ENCODE data around the gene FBXO42.
"Not testable (repeated sequence)": the region's sequence is repeated elsewhere in the genome, so short reads cannot be mapped to it uniquely, and the experiment has no call there.

FBXO42 gene

DNA sequence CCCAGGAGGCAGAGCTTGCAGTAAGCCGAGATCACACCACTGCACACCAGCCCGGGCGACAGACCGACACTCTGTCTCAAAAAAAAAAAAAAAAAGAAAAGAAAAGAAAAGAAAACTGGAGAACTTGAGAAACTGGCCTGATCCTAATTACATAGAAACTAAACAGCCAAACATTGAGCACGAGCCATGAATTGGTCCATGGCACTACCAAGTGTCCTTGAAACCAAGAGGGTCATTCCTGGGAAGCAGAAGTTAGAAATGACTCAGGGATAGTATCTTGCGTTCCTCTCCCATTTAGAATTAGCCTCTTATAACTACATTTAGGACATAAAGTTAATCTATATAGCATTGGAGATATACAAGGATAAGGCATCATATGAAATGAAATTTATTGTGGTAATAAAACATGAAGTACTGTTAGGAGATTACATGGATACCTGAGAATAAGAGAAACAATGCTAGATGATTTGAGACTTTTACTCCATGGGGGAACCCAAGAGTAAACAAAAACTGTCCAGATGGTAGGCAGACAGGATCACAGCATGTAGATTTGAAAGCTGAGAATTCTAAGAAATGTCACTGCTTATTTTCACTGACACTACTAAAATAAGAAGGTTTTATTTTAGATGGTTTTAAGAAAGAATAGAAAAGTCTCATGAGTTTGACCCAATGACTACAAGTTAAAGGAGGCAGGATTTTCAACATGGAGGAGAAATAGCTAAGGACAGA lies 75.8 kb downstream of the FBXO42 start:
- H3K4me3 ChIP-seq (ENCODE audit: low read length), result no peak overlapping the region
- DNase-seq (ENCODE audit: low read depth, low spot score), result no peak

DNA sequence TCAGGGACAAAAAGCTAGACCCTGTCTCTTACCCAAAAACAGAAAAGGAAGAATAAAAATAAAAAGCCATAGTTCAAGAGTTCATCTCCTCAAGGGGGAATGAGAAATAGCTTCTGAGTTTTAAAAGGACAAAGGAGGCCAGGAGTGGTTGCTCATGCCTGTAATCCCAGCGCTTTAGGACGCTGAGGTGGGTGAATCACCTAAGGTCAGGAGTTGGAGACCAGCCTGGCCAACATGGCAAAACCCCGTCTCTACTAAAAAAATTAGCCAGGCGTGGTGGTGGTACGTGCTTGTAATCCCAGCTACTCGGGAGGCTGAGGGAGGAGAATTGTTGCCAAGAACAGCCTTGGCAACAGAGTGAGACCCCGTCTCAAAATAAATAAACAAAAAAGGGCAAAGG lies 76.7 kb downstream of the FBXO42 start:
- H3K4me3 ChIP-seq (ENCODE audit: low read length), result no peak overlapping the region
- DNase-seq (ENCODE audit: low read depth, low spot score), result no peak

DNA sequence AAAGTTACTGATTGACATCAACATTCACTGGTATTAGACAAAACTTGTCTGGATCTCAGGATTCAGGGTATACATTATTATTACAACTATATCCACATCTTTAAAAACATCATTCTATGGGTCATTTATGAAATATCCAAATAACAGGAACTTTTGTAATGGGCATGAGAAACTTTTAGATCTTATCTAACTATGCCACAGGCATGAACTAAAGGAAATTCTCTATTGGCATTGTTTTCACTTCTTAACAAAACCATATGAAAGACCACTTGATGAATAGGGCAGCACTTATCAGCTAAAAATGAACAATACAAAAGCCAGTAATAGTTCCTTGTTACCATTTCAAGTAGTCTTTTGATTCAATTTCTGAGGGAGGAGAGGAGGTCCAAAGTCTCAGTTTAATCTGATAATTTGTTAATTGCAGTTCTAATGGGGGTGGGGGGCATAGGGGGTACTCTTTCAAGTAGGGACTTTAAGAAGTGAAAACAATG lies 84.5 kb downstream of the FBXO42 start:
- H3K4me3 ChIP-seq (ENCODE audit: low read length), result no peak overlapping the region
- no peak for DNase-seq (ENCODE audit: low read depth, low spot score)

DNA sequence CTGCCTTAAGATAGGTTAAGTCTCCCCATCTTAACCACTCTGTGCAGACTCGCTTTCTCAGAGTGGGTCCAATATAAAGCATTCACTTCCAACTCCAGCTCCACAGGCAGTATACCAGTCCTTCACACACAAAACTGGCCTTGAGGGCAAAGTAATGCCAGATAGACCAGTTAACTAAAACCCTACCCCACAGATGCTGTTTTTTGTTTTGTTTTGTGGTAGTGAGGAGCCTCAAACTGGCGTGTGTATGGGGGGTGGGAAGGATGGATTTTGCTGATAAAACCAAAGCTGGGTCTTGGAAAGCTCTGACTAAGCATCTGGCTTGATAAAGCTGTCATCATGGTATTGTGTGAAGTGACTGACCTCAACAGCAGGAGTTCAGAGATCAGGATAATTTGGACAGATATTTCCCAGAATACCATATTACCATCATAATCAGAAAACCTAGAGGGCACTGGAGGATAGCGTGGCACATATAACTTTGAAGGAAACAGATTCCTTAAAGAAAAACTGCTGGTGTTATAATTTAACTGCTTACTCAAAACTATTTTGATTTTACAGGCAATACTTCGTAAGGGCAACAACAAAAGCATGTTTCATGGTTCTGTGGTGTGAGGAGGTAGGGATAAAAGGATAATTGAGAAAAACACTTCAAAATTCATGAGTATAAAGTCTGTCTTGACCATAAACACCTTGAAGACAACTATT lies 85.7 kb downstream of the FBXO42 start:
- no peak for DNase-seq (ENCODE audit: low read depth, low spot score)
- no peak overlapping the region for H3K4me3 ChIP-seq (ENCODE audit: low read length)

DNA sequence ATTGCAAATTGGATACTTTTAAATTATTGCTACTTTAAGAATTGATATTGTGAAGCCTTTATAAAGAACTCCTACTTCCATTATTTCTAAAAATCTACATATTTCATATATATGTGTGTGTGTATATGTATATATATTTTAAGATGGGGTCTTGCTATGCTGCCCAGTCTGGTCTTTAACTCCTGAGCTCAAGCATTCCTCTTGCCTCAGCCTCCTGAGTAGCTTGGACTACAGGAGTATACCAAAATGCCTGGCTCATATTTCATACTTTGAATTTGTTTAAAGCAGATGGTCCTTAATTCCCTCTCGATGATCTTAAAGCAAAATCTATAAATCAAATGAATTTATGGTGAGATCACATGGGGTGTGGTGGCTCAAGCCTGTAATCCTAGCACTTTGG lies 90.2 kb downstream of the FBXO42 start:
- DNase-seq (ENCODE audit: low read depth, low spot score), result no peak
- no peak overlapping the region for H3K4me3 ChIP-seq (ENCODE audit: low read length)

DNA sequence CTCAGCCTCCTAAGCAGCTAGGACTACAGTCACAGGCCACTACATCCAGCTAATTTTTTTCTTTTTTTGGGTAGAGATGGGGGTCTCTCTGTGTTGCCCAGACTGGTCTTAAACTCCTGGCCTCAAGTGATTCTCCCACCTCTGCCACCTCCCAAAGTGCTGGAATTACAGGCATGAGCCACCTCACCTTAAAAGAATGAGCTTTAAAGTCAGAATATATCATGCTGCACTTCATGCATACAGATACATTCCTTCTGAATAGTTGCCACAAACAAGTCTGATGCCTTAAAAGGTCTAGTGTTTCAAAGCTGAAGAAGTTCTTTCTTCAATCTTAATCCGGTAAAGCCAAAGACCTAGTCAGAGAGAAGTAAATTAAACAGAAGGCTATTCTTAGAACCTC lies 91.5 kb downstream of the FBXO42 start:
- H3K4me3 ChIP-seq (ENCODE audit: low read length), result no peak overlapping the region
- no peak for DNase-seq (ENCODE audit: low read depth, low spot score)

DNA sequence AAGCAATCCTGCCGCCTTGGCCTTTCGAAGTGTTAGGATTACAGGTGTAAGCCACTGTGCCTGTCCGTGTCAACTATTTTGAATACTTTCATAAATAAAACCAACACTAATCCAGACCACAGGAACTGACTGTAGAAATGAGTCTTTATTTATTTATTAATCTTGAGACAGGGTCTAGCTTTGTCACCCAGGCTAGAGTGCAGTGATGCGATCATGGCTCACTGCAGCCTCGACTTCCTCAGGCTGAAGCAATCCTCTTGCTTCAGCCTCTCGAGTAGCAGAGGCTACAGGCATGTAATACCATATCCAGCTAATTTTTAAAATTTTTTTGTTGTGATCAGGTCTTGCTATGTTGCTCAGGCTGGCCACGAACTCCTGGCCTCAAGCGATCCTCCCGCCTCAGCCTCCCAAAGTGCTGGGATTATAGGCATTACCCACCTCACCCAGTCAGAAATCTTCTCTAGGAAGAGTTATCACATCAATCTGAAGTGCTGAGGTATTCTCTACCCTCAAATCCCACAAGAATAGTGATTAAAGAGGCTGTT lies 93.6 kb downstream of the FBXO42 start:
- DNase-seq (ENCODE audit: low read depth, low spot score), result no peak
- no peak overlapping the region for H3K4me3 ChIP-seq (ENCODE audit: low read length)

DNA sequence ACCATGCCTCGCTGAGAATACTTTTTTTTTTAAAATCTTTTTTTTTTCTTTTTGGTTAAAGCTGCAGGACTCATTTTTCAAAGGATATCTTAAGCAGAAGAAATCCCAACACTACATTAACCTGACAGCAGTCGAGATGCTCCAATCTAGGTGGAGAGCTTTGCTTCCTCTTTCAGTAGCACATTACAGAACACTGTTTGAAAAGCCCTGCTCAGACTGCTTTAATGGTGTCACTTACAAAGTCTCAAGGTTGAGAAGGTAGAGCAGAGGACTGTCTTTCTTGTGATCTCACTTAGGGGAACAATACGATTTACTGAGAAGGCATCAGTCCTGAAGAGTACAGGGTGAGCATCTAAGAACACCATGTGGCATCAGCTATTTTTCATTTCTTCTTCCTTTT lies 94.3 kb downstream of the FBXO42 start:
- no peak for DNase-seq (ENCODE audit: low read depth, low spot score)

DNA sequence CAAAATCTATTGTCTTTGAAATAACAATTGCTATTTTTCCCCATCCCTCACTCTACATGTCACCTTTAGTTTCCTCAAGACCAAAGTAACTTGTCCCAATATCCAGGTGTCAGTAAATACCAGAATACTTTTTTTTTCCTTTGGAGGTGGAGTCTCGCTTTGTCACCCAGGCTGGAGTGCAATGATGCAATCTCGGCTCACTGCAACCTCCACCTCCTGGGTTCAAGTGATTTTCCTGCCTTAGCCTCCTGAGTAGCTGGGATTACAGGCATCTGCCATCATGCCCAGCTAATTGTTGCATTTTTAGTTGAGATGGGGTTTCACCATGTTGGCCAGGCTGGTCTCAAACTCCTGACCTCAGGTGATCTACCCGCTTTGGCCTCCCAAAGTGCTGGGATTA lies 94.7 kb downstream of the FBXO42 start:
- not testable (repeated sequence) for DNase-seq (ENCODE audit: low read depth, low spot score); H3K4me3 ChIP-seq (ENCODE audit: low read length)

More for the DNA sequence above, 94.3 kb downstream of the FBXO42 start:
- no peak overlapping the region for H3K4me3 ChIP-seq (ENCODE audit: low read length)

DNA sequence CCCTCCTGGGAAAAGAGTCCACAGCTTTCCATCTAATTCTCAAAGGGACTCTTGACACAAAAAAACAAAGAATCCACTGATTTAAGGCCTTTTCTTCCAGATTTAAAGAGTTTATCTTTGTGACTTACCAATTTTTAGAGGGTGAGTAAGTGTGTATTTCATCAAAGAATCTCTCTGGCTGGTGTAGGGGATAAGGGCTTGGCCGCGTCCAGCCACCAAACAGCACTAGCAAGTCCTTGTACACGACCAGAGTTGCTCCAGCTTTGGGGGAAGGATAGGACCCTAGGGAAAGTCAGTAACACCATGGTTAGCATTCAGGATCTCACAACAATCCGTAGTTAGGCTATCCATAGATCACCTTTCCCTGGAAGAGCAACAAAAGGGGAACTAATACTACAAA lies 95.8 kb downstream of the FBXO42 start:
- no peak for DNase-seq (ENCODE audit: low read depth, low spot score)
- H3K4me3 ChIP-seq (ENCODE audit: low read length), result no peak overlapping the region

DNA sequence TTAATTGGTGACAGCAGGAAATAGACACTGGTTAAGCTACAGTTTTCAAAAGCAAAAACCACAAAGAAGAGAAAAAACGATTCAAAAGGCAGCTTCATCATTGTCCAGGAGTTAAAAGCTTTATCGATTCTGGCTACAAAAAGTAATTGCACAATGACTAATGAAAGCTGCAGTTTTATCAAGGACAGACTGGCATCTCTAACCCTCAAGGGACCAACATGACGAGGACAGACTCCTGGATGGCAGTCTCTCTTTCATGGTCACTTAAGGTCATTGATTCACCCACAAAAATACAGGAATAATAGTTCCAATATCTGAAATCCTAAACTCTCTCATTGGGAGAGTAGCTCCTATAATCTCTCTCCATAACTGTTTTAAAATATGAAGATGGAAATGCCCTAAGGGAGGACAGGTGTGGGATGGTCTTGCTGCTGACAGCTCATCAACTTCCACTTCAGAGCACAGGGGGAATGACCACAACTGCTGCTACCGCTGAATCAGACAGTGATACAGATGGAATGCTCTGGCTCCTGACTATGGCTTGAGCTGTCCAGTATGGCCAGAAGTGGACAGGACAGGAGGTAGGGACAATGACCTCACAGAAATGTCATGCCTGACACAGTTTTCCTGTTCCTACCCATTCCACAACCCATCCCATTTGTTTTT lies 97.9 kb downstream of the FBXO42 start:
- DNase-seq (ENCODE audit: low read depth, low spot score), result no peak
- no peak overlapping the region for H3K4me3 ChIP-seq (ENCODE audit: low read length)

DNA sequence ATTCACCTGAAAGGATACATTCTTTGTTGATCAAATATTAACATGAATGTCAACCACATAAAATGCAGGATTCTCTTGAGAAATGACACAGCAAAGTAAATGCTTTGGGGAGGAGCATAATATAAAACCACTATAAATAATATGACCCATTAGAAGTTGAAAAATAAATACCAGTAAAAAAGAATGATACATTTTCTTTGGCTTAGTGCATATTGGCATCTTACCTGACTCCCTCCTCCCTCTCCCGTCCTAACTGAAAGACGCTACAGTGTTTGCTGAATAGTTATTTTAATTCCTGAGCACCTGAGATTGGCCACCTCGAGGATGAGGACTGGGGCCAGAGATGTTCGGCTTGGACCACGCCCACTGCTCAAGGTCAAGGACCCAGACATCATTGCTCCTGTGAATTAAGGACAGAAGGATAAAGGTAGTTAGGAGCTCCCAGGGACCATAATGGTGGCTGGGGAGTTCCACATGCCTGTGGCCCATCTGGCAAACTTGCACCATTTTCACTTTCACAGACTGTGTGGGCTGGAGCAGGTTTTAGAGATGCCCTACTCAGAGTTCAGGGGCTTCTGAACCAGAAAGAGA lies 98.9 kb downstream of the FBXO42 start:
- no peak for DNase-seq (ENCODE audit: low read depth, low spot score)
- H3K4me3 ChIP-seq (ENCODE audit: low read length), result no peak overlapping the region

DNA sequence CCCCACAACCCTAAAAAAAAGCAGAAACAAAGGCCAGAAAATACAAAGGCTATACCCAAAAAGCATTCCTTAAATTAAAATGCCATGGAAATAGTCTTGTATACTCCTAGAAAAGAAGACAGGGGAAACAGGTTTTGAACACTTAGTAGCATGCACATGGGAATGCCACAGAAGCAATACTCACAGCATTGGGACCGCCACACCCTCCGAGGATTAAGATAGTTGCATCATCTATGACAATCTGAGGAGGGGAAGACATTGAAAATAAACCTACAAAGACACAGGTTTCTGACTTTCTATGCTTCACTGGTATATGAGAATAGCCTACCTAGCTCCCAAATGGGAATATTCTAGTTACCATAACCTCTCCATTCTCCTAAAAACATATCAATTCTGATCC lies 99.4 kb downstream of the FBXO42 start:
- no peak for DNase-seq (ENCODE audit: low read depth, low spot score)
- no peak overlapping the region for H3K4me3 ChIP-seq (ENCODE audit: low read length)

DNA sequence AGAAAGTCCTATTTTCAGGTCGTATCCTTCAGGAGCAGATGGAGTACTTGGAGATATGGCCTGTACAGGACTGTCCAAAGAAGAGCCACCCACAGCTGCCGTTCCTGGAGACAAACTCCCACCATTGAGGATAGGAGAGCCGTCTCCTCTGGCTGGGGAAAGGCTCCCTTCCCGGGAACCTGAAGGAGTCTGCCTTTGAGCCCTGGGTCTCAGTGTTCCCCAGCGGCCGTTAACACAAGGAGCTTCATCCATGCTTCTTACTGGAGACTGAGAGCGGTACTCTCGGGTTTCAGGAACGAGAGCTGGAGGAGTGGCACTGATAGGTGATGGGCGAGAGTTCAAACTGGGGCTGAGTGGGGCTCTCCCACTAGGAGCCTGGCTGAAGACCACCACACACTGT lies 100.9 kb downstream of the FBXO42 start:
- no peak for DNase-seq (ENCODE audit: low read depth, low spot score)
- H3K4me3 ChIP-seq (ENCODE audit: low read length), result no peak overlapping the region

DNA sequence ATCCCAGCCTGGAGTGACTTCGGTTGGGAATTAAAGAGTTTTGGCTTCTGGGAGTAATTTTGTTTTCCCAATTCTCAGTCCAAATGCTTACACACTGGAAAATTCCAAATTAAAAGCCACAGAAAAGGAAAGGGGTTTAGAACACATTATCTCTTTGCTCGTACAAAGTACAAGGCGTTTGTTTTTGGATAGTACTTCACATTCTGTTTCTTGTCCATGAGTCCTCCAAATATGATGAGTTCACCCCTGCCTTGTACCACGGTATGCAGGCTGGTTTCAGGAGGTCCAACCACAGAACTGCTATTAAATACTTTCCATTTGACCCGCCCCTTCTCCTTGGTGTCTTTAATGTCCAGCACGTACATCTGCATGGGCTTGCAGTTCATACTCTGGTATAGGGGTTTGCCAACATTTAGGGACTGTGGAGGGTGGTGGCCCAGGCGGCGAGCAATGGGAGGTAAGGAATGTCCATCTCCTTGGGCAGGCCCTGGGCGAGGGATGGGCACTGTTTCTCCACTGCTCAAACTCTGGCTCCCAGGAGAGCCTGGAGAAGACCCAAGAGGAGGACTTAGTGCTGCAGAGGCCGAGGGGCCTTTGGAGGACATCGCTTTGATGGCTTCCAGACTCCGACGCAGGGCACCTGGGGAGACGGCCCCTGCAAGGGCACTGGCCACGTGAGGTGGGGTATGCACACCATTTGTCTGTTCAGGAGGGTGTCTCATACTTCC lies 101.6 kb downstream of the FBXO42 start:
- DNase-seq (ENCODE audit: low read depth, low spot score), result no peak
- H3K4me3 ChIP-seq (ENCODE audit: low read length), result no peak overlapping the region

DNA sequence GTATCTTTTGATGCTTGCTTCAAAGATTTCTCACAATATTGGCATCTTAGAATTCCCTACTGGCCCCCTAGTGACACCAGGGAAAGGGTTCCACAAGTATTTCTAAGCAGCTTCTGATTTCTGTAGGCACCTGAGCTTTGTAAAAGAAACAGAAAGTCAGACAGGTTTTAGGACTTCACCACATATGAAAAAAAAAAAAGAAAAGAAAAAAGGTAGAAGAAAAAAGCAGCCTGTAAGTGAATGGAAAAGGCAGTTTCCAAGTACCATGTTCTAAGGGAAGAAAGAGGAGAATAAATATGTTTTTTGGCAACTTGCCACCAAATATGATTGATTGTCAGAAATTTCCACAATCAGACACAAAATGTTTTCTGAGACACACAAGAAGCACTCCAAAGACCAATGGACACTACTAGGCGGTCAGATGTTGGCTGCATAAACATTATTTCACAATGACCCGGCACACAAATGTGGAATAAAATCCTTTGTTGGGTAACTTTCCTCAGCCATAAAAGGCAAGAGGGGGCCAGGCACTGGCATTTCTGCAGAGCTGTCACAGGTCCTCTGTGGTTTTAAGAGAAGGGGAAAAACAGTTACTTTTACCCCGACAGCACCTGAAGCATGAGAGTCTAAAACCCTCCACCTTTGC lies 102.6 kb downstream of the FBXO42 start:
- no peak overlapping the region for H3K4me3 ChIP-seq (ENCODE audit: low read length)
- DNase-seq (ENCODE audit: low read depth, low spot score), result peak; percentile 54

DNA sequence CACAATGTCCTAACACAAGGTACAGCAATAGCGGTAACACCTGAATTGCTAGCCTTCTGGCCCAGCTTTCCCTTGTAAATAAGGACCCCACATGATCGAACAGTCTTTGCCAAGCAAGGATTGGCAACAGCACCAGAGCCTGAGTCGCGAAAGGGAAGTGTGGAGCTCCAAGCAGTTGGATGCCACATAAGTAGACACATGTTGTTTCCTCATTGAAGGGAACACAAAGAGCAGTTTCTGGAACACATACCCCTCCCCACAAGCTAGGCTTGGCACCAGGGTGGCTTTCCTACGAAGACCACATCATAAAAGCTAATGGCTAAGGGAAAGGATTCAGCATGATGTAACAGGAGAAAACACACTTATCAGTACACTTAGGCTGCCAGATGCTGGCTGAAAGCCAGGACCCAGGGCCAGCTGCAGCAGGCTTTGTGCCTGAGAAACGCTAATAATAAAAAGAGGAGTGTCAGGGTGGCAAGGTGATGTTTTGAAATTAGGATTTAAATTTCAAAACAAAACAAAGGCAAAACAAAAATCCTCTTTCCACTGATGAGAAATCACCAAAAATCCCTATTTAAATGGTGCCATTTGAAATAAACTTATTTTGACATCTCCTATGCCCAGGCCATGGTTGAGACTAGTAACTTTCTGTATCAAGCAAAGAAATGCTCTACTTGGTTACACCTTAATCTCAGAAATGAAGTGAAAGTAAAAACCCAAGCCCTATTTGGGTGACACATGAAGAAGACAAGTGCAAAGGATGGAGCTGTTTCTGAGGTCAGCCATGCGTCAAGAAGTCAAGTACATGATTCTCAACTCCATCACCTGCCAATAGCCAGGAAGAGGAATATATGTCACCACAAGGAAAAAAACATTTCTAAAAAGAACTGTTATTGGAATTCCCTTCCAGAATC lies 103.4 kb downstream of the FBXO42 start:
- DNase-seq (ENCODE audit: low read depth, low spot score), result peak; percentile 93
- H3K4me3 ChIP-seq (ENCODE audit: low read length), result no peak overlapping the region

Data from Jurkat, Clone E6-1 (cell line).